DMS153 (cell line): ENCODE data around the gene IFT57.

ENCODE experiments used
- DNase-seq: peaks from one replicate; lab custom pipeline; 2025; lab: John Stamatoyannopoulos, UW

The IFT57 gene

DNA sequence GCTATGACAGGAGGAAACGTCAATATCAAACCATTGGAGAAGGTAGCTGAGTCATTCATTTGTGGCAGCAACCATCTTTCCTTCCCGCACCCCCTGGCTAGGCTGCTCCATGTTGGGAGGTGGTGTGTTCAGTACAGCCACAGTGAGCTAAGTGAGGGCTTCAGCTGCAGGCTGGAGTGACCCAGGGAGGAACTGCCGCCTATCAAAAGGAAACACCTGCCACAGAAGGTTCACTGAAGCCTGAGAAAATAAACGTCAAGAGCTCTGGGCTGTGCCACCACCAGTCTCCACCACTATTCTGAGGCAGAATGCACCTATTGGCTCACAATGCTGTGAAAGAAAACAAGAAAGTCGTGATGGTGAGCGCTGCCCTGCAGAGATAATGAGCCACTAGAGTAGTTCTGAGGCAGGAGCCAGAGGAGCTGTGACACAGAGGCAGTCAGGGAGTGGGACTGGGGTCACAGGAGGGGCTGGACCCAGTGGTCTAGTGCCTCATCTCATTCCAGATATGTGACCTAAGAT lies 96.6 kb downstream of the IFT57 start:
- DNase-seq = peak; percentile 58

DNA sequence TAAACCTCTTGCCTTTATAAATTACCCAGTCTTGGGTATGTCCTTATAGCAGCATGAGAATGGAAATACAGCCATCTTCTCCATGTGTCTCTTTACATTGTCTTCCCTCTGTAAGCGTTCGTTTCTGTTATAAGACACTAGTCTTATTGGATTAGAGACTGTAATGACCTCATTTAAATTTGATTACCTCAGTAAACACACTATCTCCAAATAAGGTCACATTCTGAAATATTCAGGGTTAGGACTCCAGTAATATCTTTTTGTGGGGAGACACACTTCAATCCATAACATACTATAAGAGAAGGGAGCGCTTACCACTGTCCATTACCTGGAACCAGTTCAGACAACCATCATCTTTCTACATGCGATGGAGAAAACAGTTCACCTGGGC lies 97.1 kb downstream of the IFT57 start:
- no peak for DNase-seq

DNA sequence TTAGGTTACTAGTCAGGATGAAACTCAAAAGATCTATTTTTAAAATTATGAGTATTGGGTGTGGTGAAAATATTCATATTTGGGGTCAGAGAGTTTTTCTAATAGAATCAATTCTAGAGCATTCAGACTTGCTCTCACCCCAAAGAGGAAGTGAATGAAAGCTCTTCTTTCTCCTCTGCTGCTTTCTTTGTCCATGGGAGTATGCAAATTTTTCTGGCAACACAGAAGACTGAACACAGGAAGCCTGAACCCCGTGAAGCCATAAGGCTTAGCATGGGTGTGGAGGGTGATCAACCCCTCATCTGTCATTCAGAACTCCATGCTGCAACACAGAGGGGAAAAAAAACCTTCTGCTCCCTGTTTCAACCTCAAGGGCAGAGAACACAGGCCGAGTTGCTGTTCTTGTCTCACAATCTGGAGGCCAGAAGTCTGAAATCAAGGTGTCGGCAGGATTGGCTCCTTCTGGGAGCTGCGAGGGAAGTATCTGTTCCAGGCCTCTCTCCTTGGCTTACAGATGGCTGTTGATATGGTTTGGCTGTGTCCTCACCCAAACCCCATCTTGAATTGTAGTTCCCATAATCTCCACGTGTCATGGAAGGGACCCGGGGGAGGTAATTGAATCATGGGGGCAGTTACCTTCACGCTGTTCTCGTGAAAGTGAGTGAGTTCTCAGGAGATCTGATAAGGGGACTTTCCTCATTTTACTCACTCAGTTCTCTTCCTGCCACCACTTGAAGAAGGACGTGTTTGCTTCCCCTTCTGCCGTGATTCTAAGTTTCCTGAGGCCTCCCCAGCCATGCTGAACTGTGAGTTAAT lies 97.7 kb downstream of the IFT57 start:
- DNase-seq = peak; percentile 26

DNA sequence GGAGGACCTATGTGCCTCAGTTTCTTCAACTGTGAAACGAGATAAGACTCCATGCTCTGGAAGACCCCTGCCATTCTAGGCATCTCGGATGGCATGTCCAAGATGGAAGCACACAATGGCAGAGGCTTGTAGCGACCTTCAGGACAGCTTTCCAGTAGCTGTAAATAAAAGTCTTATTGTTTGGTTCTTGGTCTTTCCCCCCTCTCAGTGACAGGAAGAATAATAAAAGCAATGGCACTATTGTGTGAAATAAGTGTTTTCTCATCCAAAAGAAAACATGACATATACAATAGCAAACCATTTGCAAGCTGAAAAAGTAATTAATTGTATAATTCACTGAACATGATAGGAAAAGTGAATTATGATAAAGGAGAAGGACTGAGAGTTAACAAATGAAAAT lies 98.9 kb downstream of the IFT57 start:
- no peak for DNase-seq

DNA sequence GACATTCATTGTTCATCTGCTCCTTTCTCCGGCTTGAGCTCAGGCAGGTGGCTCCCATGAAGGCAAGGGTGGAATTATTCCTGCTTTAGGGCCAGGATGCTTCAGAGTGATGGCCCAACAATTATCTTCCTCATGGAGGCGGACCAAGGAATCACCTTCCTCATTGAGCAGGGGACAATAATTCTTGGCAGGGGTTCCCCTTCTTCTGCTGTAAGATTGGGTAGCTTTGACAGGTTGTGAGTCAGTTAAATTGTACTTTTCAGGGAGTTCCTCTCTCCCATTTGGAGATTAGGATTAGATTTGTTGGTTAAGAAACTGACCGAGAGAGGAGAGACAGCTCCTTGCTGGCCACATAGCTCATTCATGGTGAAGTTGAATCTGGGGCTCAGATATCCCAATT lies 99.9 kb downstream of the IFT57 start:
- DNase-seq = no peak

DNA sequence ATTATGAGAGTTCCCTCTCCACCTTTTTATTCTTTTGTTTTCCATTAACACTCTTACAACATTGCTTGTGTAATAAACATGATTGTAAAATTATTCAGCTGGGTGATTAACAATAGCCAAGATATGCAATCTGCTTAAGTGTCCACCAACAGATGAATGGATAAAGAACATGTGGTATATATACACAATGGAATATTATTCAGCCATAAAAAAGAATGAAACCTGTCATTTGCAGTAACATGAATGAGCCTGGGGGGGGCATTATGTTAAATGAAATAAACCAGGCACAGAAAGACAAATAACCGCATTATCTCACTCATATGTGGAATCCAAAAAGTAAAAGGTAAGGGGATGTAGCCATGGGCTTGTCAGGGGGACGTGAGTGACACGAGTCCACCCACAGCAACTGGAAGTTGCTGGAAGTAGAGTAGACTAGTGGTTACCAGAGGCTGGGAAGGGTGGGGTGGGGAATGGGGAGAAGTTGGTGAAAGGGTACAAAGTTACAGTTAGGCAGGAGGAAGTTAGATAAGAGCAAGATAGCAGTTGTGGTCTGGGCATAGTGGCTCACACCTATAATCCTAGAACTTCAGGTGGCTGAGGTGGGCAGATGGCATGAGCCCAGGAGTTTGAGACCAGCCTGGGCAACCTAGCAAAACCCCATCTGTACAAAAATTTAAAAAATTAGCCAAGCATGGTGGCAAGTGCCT lies 102.7 kb downstream of the IFT57 start:
- DNase-seq = no peak

DNA sequence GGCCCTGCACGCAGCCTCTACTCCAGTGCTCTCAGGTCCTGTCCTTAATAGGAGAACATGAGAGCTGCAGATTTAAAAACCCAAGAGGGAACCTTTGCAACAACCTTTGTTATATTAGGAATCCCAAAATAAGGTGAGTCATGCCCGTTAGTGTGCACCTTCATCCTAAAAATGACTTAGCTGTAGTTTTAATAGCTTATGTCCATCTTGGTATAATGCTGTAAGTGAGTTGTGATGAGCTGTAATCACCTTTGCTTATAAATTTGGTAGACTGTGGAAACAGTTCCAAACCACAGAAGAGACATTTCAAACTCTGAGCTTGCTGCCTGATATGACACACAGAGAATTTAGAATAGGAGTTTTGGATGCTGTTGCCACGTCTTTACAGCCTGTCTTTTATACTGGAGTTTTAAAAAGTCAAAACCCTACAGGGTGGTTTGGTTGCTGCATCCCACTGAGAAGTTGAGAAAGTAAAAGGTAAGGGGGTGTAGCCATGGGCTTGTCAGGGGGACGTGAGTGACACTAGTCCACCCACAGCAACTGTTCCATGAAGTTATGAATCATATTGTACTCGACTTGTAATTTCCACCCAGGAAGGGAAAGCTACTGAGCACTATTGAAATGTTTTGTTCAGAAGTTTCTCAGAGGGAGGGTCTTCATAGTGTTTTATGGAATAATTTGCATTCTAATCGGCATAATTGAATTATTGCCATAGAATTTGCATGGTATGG lies 104.0 kb downstream of the IFT57 start:
- no peak for DNase-seq

DNA sequence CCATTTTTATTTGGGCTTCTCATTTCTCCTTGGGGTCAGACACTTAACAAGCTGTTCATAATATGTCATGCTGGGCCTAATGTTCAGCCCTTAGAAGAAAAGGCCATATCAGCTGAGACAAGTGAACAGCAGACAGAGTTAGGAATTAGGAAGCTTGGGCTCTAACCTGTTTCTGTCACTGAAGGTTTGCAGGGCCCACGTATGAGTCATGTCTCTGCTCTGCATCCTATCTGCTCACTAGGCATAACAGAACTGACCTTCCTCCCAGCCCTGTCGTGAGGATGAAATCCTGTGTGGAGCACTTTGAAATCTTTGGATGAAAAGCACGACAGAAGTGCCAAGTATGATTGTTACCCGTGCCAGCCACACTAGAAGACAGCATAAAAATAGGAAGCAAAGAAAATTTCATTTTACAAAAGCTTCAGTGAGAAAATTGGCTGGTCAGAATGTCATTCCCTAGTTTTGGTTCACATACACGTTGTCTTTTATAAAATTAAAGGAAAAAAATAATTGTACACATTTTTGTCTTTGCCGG lies 104.9 kb downstream of the IFT57 start:
- no peak for DNase-seq

DNA sequence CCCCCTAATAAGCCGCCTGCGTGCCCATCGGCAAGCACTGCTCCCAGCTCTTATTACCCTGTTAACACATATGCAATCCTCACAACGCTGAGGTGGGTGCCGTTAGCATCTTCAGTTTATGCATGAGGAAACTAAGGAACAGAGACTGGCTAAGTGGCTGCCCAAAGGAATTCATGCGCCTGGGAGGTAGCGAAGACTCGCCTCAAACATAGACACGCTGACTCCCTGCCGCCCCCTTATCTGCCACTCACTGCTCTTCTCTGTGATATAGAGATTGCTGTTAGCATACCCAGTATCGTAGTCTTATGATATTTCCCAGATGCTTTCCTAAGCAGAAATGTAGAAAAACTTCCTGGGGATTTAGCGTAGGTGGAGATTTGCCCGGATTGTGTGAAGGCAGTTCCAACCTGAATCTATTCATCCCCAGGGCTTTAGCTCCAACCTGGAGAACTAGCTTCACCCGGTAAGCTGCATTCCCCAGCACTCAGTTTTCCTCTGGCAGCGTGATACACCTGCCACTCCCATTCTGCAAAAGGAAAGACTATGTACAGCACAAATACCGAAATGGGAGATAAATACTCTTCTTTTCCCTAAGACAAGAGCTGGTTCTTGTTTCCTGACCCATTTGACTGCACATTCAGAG lies 107.7 kb downstream of the IFT57 start:
- DNase-seq = no peak

DNA sequence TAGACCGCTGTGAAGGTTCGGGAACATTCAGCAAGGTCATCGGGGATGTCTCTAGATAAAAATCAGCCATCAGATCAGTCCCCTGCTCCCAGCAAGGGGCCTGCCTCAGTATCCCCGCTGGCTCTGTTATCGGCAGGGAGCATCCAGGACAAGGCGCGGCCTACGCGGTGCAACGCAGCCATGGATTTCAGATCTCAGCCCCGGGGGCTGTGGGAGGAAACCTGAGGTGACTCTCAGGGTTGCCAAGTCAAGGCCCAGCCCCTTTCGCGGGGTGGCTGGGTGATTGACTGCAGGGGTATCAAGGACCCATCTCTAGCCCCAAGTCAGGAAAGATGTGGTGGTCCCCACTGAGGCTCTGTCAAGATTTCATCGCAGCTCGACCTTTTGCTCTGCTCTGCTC lies 108.2 kb downstream of the IFT57 start:
- no peak for DNase-seq

DNA sequence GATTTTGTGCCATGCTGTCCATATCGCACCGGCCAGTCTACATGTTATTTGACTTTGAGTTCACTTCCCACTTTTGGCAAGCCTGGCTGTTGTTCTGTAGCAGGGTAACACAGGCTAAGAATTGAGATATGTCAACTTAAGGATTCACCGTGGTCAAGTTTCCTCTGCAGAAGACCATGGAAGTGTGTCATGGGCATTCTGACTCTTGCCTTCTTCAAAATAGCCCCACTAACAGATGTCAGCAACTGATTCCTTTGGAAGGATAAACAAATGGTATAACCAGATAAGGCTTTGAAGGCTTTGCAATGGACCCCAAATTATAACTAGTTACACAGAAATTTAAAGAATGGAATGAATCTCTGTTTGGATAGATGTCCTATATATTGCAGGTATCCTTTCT lies 111.3 kb downstream of the IFT57 start:
- DNase-seq = no peak
